ENCODE data around the gene RGPD3. TPM values are rescaled to one million over a fixed set of nuclear protein-coding genes. Genes with fewer than 3 reads are reported as not detected.
"Not testable (repeated sequence)": the region's sequence is repeated elsewhere in the genome, so short reads cannot be mapped to it uniquely, and the experiment has no call there.

The RGPD3 gene
- total RNA-seq, 1 donor from 2014 or later, result 0.21 TPM

DNA sequence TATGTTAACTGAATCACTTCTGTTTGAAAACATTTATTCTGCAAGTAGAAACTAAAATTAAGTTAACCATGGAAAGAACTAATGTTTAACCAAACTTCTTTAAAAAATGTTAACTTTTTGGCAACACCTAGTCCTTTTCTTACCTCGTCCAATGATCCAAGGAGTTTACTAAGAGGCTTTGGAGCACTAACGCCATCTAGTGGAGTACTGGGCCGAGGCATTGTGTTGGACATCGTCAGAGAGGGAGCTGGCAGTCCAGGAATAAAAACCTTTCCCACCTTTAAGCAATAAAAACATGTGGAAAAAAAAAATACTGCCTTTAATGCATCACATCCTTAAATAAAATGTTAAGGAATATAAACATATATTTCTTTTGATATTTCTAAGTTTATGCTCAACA is 2.4 kb upstream of the RGPD3 start:
- H3K9me3 ChIP-seq; H3K4me1 ChIP-seq; H3K36me3 ChIP-seq; H3K27ac ChIP-seq; intact Hi-C loops (cut with DNase I); H3K27me3 ChIP-seq (ENCODE audit: low read depth); DNase-seq; H3K4me3 ChIP-seq: not testable (repeated sequence)
- TF ChIP-seq, protein P1, sequence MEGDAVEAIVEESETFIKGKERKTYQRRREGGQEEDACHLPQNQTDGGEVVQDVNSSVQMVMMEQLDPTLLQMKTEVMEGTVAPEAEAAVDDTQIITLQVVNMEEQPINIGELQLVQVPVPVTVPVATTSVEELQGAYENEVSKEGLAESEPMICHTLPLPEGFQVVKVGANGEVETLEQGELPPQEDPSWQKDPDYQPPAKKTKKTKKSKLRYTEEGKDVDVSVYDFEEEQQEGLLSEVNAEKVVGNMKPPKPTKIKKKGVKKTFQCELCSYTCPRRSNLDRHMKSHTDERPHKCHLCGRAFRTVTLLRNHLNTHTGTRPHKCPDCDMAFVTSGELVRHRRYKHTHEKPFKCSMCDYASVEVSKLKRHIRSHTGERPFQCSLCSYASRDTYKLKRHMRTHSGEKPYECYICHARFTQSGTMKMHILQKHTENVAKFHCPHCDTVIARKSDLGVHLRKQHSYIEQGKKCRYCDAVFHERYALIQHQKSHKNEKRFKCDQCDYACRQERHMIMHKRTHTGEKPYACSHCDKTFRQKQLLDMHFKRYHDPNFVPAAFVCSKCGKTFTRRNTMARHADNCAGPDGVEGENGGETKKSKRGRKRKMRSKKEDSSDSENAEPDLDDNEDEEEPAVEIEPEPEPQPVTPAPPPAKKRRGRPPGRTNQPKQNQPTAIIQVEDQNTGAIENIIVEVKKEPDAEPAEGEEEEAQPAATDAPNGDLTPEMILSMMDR (IDR thresholded peaks at IDR 0.05), result peak; percentile 4
- peak; percentile 56 to 76 for ATAC-seq

DNA sequence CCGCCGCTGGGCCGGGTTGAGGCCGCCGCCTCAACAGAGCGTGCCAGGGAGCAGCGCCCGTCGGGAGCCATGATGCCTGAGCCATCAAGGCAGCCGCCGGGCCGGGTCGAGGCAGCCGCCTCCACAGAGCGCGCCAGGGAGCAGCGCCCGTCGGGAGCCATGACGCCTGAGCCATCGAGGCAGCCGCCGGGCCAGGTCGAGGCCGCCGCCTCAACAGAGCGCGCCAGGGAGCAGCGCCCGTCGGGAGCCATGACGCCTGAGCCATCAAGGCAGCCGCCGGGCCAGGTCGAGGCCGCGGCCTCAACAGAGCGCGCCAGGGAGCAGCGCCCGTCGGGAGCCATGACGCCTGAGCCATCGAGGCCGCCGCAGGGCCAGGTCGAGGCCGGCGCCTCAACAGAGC is 697 bp downstream of the RGPD3 start:
- ATAC-seq; H3K27me3 ChIP-seq (ENCODE audit: low read depth); H3K4me1 ChIP-seq; H3K36me3 ChIP-seq; H3K27ac ChIP-seq; H3K4me3 ChIP-seq; H3K9me3 ChIP-seq; DNase-seq; intact Hi-C loops (cut with DNase I): not testable (repeated sequence)

DNA sequence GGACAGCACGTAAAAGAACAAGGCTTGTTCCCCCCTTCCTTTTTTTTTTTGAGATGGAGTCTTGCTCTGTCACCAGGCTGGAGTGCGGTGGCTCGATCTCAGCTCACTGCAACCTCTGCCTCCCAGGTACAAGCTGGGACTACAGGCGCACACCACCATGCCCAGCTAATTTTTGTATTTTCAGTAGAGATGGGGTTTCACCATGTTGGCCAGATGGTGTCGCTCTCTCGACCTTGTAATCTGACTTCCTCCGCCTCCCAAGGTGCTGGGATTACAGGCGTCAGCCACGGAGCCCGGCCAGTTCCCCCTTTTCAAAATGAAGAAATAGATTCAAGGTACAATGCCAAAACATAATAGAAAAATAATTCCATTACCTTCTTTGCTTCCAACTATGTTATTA is 6.3 kb downstream of the RGPD3 start:
- not testable (repeated sequence) for DNase-seq

DNA sequence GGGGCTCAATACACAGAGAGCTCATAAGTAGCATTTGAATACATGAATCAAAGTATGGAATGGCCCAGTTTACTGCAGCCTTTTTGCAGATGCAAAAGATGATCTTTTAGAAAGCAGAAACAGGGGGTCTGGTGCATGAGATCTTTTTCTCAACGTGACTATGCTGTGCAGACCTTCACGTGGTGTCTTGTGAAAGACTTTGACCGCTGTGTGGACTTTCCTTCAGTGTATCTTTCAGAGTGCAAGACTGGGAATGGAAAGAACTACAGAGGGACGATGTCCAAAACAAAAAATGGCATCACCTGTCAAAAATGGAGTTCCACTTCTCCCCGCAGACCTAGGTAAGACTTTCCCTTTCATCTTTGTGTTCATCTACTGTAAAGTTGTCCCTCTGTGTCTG is 77.5 kb downstream of the RGPD3 start:
- H3K9me3 ChIP-seq; DNase-seq; H3K27ac ChIP-seq; intact Hi-C loops (cut with DNase I); H3K36me3 ChIP-seq; ATAC-seq; H3K27me3 ChIP-seq (ENCODE audit: low read depth); H3K4me1 ChIP-seq; H3K4me3 ChIP-seq: not testable (repeated sequence)

More for the DNA sequence above, 6.3 kb downstream of the RGPD3 start:
- H3K4me3 ChIP-seq; H3K36me3 ChIP-seq; H3K4me1 ChIP-seq; H3K27ac ChIP-seq; H3K27me3 ChIP-seq (ENCODE audit: low read depth); intact Hi-C loops (cut with DNase I); ATAC-seq; H3K9me3 ChIP-seq: not testable (repeated sequence)
- TF ChIP-seq, protein P1 (IDR thresholded peaks at IDR 0.05), result peak; percentile 15

DNA sequence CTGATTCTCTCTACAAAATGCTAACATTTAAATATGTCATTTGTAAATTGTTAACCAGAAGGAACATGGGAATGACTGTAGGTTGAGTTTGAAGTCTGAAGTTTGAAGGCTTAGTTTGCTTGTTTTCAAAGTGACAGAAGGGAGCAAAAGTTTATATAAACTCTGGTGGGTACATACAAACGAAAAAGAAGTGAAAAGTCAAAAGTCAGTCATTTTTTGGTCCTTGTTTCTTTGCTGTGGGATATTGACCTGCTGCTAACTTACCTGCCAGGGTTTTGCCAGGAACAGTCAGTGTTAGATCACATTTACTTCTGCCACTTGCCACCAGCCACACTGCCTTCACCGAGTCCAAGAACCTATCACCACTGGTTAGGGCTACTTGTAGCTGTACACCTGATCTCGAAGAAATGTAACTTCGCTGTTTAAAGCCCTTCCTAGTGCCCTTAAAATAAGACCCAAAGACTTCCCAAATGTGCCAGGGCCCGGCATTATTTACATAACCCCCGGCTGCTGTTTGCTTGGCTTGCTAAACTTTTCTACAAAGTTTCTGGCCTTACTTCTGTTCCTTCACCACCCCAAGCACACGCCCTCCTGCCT is 79.3 kb downstream of the RGPD3 start:
- H3K9me3 ChIP-seq; intact Hi-C loops (cut with DNase I); H3K36me3 ChIP-seq; DNase-seq; H3K4me1 ChIP-seq; ATAC-seq; H3K27ac ChIP-seq; H3K4me3 ChIP-seq; H3K27me3 ChIP-seq (ENCODE audit: low read depth): not testable (repeated sequence)

DNA sequence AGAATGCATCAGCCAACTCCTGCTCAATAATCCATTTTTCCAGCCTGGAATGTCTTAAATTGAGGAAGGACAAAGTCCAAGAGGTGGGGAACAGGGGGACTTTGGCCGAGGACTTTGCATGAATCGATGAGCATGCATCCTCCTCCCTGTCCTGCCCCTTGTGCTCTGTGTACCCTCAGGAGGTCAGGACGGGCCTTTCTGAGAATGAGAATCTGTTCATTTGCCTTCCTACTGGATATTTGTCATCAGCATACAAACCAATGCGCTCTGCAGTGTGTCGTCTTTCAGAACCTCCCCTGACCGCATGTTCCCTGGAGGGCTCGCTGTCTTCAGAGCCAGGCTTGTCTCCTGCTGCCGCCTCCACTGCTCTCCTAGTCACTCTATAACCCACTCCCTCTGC is 83.7 kb downstream of the RGPD3 start:
- H3K9me3 ChIP-seq; H3K27ac ChIP-seq; H3K36me3 ChIP-seq; intact Hi-C loops (cut with DNase I); DNase-seq; ATAC-seq; H3K27me3 ChIP-seq (ENCODE audit: low read depth); H3K4me3 ChIP-seq; H3K4me1 ChIP-seq: not testable (repeated sequence)

DNA sequence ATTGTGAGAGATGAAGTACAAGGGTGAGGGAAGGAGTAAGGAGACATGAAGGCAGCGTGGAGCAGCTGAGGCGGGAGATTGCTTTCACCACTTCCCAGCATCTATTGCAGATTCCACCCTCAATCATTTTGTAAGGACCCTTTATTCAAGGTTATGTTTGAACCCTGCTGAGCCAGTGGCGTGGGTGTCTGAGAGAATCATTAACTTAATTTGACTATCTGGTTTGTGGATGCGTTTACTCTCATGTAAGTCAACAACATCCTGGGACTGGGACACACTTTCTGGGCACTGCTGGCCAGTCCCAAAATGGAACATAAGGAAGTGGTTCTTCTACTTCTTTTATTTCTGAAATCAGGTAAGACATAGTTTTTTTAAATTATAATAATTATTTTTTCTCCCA is 86.3 kb downstream of the RGPD3 start:
- intact Hi-C loops (cut with DNase I); H3K4me3 ChIP-seq; DNase-seq; H3K27me3 ChIP-seq (ENCODE audit: low read depth); H3K4me1 ChIP-seq; H3K27ac ChIP-seq; ATAC-seq; H3K36me3 ChIP-seq; H3K9me3 ChIP-seq: not testable (repeated sequence)

DNA sequence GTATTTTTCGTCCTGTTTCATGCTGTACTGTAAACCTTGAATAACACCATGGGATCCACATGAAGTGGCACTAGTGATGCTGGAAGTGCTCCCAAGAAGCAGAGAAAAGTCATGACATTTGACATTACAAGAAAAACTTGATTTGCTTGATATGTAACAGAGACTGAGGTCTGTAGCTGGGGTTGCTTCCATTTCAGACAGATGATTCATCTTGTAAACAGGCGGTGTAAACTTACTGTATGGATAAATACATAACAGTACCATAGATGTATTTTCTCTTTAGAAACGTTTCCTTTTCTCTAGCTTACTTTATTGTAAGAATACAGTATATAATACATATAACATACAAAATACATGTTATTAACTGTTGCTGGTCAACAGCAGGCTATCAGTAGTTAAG is 88.6 kb downstream of the RGPD3 start:
- ATAC-seq, result peak in 1 of 2 donors; percentile 46
- H3K4me3 ChIP-seq; H3K27ac ChIP-seq; DNase-seq; H3K36me3 ChIP-seq; intact Hi-C loops (cut with DNase I); H3K27me3 ChIP-seq (ENCODE audit: low read depth); H3K9me3 ChIP-seq; H3K4me1 ChIP-seq: not testable (repeated sequence)

DNA sequence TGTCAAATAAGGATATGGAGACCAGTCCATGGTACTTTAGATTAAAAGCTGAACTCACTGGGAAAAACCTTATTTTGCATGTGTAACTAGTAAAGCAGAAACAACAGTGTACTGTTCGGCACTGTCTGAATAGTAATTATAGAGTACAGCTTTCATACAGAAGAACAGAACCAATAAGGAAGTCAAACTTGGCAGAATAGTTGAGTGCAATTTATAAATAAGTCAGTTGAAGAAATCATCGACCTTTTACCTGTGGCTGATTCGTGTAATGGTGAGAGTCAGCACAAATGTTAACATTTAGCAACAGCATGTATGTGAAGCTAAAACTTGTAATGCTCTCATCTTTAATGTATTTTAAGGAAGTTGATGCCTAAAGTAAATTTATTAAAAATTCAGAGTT is 99.0 kb downstream of the RGPD3 start:
- H3K9me3 ChIP-seq; DNase-seq; H3K4me1 ChIP-seq; H3K27me3 ChIP-seq (ENCODE audit: low read depth); H3K36me3 ChIP-seq; ATAC-seq; H3K27ac ChIP-seq; intact Hi-C loops (cut with DNase I); H3K4me3 ChIP-seq: not testable (repeated sequence)
